ENCODE measurements around the gene CUX1.

DNA sequence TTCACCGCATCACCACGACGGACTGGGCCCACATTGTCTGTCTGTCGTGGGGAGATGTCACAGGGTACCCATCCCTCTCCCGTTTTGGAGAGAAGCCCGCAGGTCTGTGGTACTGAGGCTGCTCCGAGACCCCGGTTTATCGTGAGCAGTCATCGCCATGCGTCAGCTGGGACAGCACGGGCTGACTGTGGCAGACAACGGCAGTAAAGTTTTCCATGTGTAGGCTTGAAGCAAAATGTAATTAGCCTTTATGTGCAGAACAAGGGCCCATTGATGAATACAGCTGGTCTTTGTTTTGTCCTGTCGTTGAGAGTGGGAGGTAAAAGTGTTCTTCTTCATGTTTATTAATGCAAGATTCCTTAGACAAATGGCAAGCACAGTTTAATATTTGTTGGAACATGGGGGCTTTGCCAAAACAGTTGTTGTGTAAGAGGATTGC lies 301.8 kb downstream of the CUX1 start:
- TF ChIP-seq ZBTB7A (IDR thresholded peaks at IDR 0.05; ENCODE audit: low read depth) (no peak), TAF1 (IDR thresholded peaks at IDR 0.05; ENCODE audit: low read depth) (no peak), EGR1 (IDR thresholded peaks at IDR 0.05) (no peak)
